ENCODE data around the gene NSUN3. TPM values are rescaled to one million over a fixed set of nuclear protein-coding genes. Genes with fewer than 3 reads are reported as not detected.

The NSUN3 gene
- total RNA-seq, 1 donor from 2014 or later, result 20.8 TPM

GRCh38 chr3:94046533-94046932 is 16.3 kb upstream of the NSUN3 start:
- TF ChIP-seq CTCF (IDR thresholded peaks at IDR 0.05), result no peak
- Mint-ChIP-seq H3K27me3 (no peaks in the 10 kb centered on the region), H3K27ac (no peak overlapping the region), H3K36me3 (ENCODE audit: low read depth) (peaks cover 11% of the 10 kb centered on the region), H3K4me1 (no peaks in the 10 kb centered on the region), H3K4me3 (no peak overlapping the region), H3K9me3 (no peaks in the 10 kb centered on the region)
- CTCF ChIA-PET, result no interaction called here
- POLR2A ChIA-PET, result no interaction called here
- intact Hi-C loops (cut with micrococcal nuclease), result no loop called here
- DNase-seq (no peak), ATAC-seq (ENCODE audit: low read depth) (no peak)

- peaks cover 8% of the 10 kb centered on the region for H3K36me3 Mint-ChIP-seq (ENCODE audit: low read depth)
- no peak overlapping the region for H3K4me3 Mint-ChIP-seq
These were observed 13.6 kb upstream of the NSUN3 start for GRCh38 chr3:94049267-94049666.

GRCh38 chr3:94050546-94050945 is 12.3 kb upstream of the NSUN3 start:
- Mint-ChIP-seq H3K36me3 (ENCODE audit: low read depth) (peaks cover 5% of the 10 kb centered on the region), H3K27ac (no peak overlapping the region), H3K27me3 (no peaks in the 10 kb centered on the region), H3K4me1 (no peaks in the 10 kb centered on the region), H3K4me3 (no peak overlapping the region), H3K9me3 (no peaks in the 10 kb centered on the region)
- ChIA-PET POLR2A (interaction anchor here (1.1 kb wide), 1 partner anchor 12 kb away, joined by 5 read pairs; the partner anchor contains the start of genes DHFR2 and NSUN3), CTCF (no interaction called here)
- no peak for DNase-seq
- intact Hi-C loops (cut with micrococcal nuclease), result no loop called here
- no peak for TF ChIP-seq CTCF (IDR thresholded peaks at IDR 0.05)
- ATAC-seq (ENCODE audit: low read depth), result no peak

More at GRCh38 chr3:94049267-94049666, 13.6 kb upstream of the NSUN3 start:
- Mint-ChIP-seq H3K27ac (no peak overlapping the region), H3K27me3 (no peaks in the 10 kb centered on the region), H3K4me1 (no peaks in the 10 kb centered on the region), H3K9me3 (no peaks in the 10 kb centered on the region)
- DNase-seq, result no peak
- intact Hi-C loops (cut with micrococcal nuclease), result no loop called here
- no peak for TF ChIP-seq CTCF (IDR thresholded peaks at IDR 0.05)
- ChIA-PET POLR2A (no interaction called here), CTCF (no interaction called here)
- ATAC-seq (ENCODE audit: low read depth), result no peak

GRCh38 chr3:94061297-94061696 is 1.6 kb upstream of the NSUN3 start:
- Mint-ChIP-seq H3K9me3 (no peaks in the 10 kb centered on the region), H3K27ac (no peak overlapping the region), H3K4me3 (no peak overlapping the region), H3K4me1 (peaks cover 38% of the 10 kb centered on the region), H3K36me3 (ENCODE audit: low read depth) (peaks cover 30% of the 10 kb centered on the region), H3K27me3 (no peaks in the 10 kb centered on the region)
- intact Hi-C loops (cut with micrococcal nuclease), result no loop called here
- ChIA-PET CTCF (no interaction called here), POLR2A (no interaction called here)
- DNase-seq (no peak), ATAC-seq (ENCODE audit: low read depth) (no peak)
- TF ChIP-seq CTCF (IDR thresholded peaks at IDR 0.05), result no peak

GRCh38 chr3:94063496-94064119 is 747 bp downstream of the NSUN3 start:
- TF ChIP-seq CTCF (IDR thresholded peaks at IDR 0.05), result no peak
- H3K4me3 Mint-ChIP-seq, result peak overlapping the region; percentile 98
- ATAC-seq (ENCODE audit: low read depth) (no peak), DNase-seq (no peak)
- H3K27ac Mint-ChIP-seq, result peak overlapping the region; percentile 100
- ChIA-PET POLR2A (interaction anchor here (1.1 to 2.0 kb wide), 3 partner anchors 13 to 84 kb away, joined by 5 to 16 read pairs (median 5); partner anchors contain the start of gene ARL13B), CTCF (interaction anchor here (1.8 kb wide), 1 partner anchor 59 kb away, joined by 13 read pairs; no protein-coding TSS in a partner anchor)
- peaks cover 44% of the 10 kb centered on the region for H3K36me3 Mint-ChIP-seq (ENCODE audit: low read depth)
- H3K27me3 Mint-ChIP-seq, result no peaks in the 10 kb centered on the region
- intact Hi-C loops (cut with micrococcal nuclease), result loop anchor here (2.0 kb wide), 1 partner anchor 27 kb away; no protein-coding TSS in a partner anchor
- no peaks in the 10 kb centered on the region for H3K9me3 Mint-ChIP-seq
- peaks cover 42% of the 10 kb centered on the region for H3K4me1 Mint-ChIP-seq

Data from activated B cell treated with CpG ODN at 0.5 μM for 24 hours (primary cell).